ENCODE results near the gene LYVE1.

Gene LYVE1

GRCh38 chr11:10591741-10592140, 23.3 kb upstream of the LYVE1 start:
- no peak for DNase-seq

GRCh38 chr11:10590218-10590915, 21.9 kb upstream of the LYVE1 start:
- DNase-seq: no peak

- DNase-seq: no peak
These were observed 20.4 kb upstream of the LYVE1 start for GRCh38 chr11:10588904-10589303.

GRCh38 chr11:10587995-10588394, 19.5 kb upstream of the LYVE1 start:
- no peak for DNase-seq

- no peak for DNase-seq
These were observed 18.9 kb upstream of the LYVE1 start for GRCh38 chr11:10587388-10587787.

GRCh38 chr11:10584071-10584501, 15.6 kb upstream of the LYVE1 start:
- no peak for DNase-seq

- DNase-seq: peak in 1 of 2 donors; percentile 35
These were observed 13.1 kb upstream of the LYVE1 start for GRCh38 chr11:10581481-10582019.

GRCh38 chr11:10580623-10581022, 12.2 kb upstream of the LYVE1 start:
- no peak for DNase-seq

GRCh38 chr11:10579700-10580099, 11.2 kb upstream of the LYVE1 start:
- DNase-seq: no peak

GRCh38 chr11:10576035-10576398, 7.6 kb upstream of the LYVE1 start:
- DNase-seq: no peak

GRCh38 chr11:10575346-10576034, 7.0 kb upstream of the LYVE1 start:
- DNase-seq: no peak

GRCh38 chr11:10573556-10573955, 5.1 kb upstream of the LYVE1 start:
- DNase-seq: no peak

GRCh38 chr11:10573028-10573427, 4.6 kb upstream of the LYVE1 start:
- no peak for DNase-seq

GRCh38 chr11:10572533-10572932, 4.1 kb upstream of the LYVE1 start:
- peak in 1 of 2 donors; percentile 16 for DNase-seq

- no peak for DNase-seq
These were observed 1.0 kb downstream of the LYVE1 start for GRCh38 chr11:10567446-10567845.

GRCh38 chr11:10566257-10566957, 2.1 kb downstream of the LYVE1 start:
- DNase-seq: no peak

GRCh38 chr11:10565493-10565892, 3.0 kb downstream of the LYVE1 start:
- DNase-seq: no peak

GRCh38 chr11:10564696-10565318, 3.7 kb downstream of the LYVE1 start:
- DNase-seq: no peak

GRCh38 chr11:10564030-10564429, 4.4 kb downstream of the LYVE1 start:
- DNase-seq: no peak

GRCh38 chr11:10561947-10562346, 6.5 kb downstream of the LYVE1 start:
- no peak for DNase-seq

- no peak for DNase-seq
These were observed 7.2 kb downstream of the LYVE1 start for GRCh38 chr11:10561043-10561818.

GRCh38 chr11:10558288-10558687, 10.2 kb downstream of the LYVE1 start:
- DNase-seq: no peak

Data from hippocampal formation (tissue), 2 donors.